ENCODE data around the gene TCTN2.

TCTN2 gene

DNA sequence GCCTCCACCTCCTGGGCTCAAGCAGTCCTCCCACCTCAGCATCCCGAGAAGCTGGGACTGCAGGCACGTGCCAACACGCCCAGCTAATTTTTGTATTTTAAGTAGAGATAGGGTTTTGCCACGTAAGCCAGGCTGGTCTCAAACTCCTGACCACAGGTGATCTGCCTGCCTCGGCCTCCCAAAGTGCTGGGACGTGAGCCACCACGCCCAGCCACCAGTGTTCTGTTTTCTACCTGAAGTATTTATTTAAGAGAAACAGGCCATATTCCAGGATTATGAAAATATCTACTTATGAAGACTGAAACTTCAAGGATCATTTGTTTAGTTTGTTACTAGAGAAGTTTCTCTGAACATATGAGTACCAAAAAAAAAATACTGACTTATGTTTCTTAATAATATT is 27.0 kb upstream of the TCTN2 start:
- no peak for ATAC-seq (ENCODE audit: low read depth)
- no peak overlapping the region for H3K27ac ChIP-seq (ENCODE audit: poor library complexity, severe bottlenecking)
- H3K36me3 ChIP-seq (ENCODE audit: low read depth): peaks cover 89% of the 10 kb centered on the region
- no peak for DNase-seq (ENCODE audit: low spot score)
- H3K4me3 ChIP-seq (ENCODE audit: severe bottlenecking): no peak overlapping the region
- no peaks in the 10 kb centered on the region for H3K27me3 ChIP-seq (ENCODE audit: insufficient read depth, poor library complexity, severe bottlenecking)
- TF ChIP-seq CTCF (IDR thresholded peaks at IDR 0.05; ENCODE audit: poor library complexity, severe bottlenecking): no peak
- no peaks in the 10 kb centered on the region for H3K9me3 ChIP-seq (ENCODE audit: severe bottlenecking)
- H3K4me1 ChIP-seq (ENCODE audit: insufficient read depth, poor library complexity, severe bottlenecking): no peaks in the 10 kb centered on the region

- Histone ChIP-seq H3K27me3 (ENCODE audit: insufficient read depth, poor library complexity, severe bottlenecking) (no peaks in the 10 kb centered on the region), H3K9me3 (ENCODE audit: severe bottlenecking) (no peaks in the 10 kb centered on the region), H3K4me1 (ENCODE audit: insufficient read depth, poor library complexity, severe bottlenecking) (no peaks in the 10 kb centered on the region), H3K4me3 (ENCODE audit: severe bottlenecking) (no peak overlapping the region), H3K36me3 (ENCODE audit: low read depth) (peaks cover 89% of the 10 kb centered on the region), H3K27ac (ENCODE audit: poor library complexity, severe bottlenecking) (no peak overlapping the region)
- no peak for ATAC-seq (ENCODE audit: low read depth)
- DNase-seq (ENCODE audit: low spot score): no peak
- no peak for TF ChIP-seq CTCF (IDR thresholded peaks at IDR 0.05; ENCODE audit: poor library complexity, severe bottlenecking)
Observed at GRCh38 chr12:123645380-123645779, 25.5 kb upstream of the TCTN2 start.

DNA sequence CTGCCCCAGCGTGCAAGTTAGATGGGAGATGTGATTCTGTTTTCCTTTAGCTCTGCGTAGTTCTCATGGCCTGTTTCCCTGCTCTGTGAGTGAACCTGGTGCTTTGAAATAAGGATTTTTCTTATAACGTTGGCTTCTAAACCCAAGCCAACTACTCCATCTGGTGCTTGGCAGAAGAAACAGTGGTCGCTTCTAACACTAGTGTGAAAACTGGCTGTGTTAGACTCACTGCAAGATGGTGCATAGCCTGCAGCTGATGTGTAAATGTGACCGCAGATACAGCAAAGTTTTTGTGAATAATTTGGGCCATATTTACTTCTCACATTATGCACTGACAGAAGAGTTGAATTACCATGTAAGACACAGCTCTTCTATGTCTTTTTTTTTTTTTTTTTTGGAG is 25.0 kb upstream of the TCTN2 start:
- Histone ChIP-seq H3K4me1 (ENCODE audit: insufficient read depth, poor library complexity, severe bottlenecking) (no peaks in the 10 kb centered on the region), H3K27ac (ENCODE audit: poor library complexity, severe bottlenecking) (no peak overlapping the region), H3K27me3 (ENCODE audit: insufficient read depth, poor library complexity, severe bottlenecking) (no peaks in the 10 kb centered on the region), H3K36me3 (ENCODE audit: low read depth) (peaks cover 89% of the 10 kb centered on the region), H3K4me3 (ENCODE audit: severe bottlenecking) (no peak overlapping the region), H3K9me3 (ENCODE audit: severe bottlenecking) (no peaks in the 10 kb centered on the region)
- no peak for ATAC-seq (ENCODE audit: low read depth)
- no peak for TF ChIP-seq CTCF (IDR thresholded peaks at IDR 0.05; ENCODE audit: poor library complexity, severe bottlenecking)
- no peak for DNase-seq (ENCODE audit: low spot score)

DNA sequence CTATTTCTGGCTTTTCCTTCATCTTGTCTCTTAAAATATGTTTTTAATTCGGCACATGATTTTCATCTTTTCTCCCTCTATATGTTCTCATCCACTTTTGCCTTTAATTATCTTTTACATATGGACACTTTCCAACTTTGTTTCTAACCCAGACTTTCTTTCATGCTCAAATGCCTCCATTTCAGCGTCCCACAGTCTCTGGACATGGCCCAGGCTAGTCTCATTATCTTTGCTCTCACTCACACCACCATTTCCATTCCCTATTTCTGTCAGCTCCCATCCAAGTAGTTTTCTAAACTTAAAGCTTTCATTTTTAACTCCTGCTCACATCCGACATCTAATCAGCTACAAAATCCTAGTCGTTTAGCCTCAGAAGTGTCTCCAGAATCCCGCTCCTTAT is 22.5 kb upstream of the TCTN2 start:
- no peak overlapping the region for H3K4me3 ChIP-seq (ENCODE audit: severe bottlenecking)
- no peak for TF ChIP-seq CTCF (IDR thresholded peaks at IDR 0.05; ENCODE audit: poor library complexity, severe bottlenecking)
- ATAC-seq (ENCODE audit: low read depth): no peak
- no peaks in the 10 kb centered on the region for H3K9me3 ChIP-seq (ENCODE audit: severe bottlenecking)
- H3K27me3 ChIP-seq (ENCODE audit: insufficient read depth, poor library complexity, severe bottlenecking): no peaks in the 10 kb centered on the region
- no peak overlapping the region for H3K27ac ChIP-seq (ENCODE audit: poor library complexity, severe bottlenecking)
- DNase-seq (ENCODE audit: low spot score): no peak
- H3K4me1 ChIP-seq (ENCODE audit: insufficient read depth, poor library complexity, severe bottlenecking): no peaks in the 10 kb centered on the region
- H3K36me3 ChIP-seq (ENCODE audit: low read depth): peaks cover 95% of the 10 kb centered on the region

GRCh38 chr12:123654129-123654701 is 16.7 kb upstream of the TCTN2 start:
- peaks cover 78% of the 10 kb centered on the region for H3K36me3 ChIP-seq (ENCODE audit: low read depth)
- no peak overlapping the region for H3K4me3 ChIP-seq (ENCODE audit: severe bottlenecking)
- TF ChIP-seq CTCF (IDR thresholded peaks at IDR 0.05; ENCODE audit: poor library complexity, severe bottlenecking): no peak
- no peaks in the 10 kb centered on the region for H3K4me1 ChIP-seq (ENCODE audit: insufficient read depth, poor library complexity, severe bottlenecking)
- no peaks in the 10 kb centered on the region for H3K9me3 ChIP-seq (ENCODE audit: severe bottlenecking)
- no peaks in the 10 kb centered on the region for H3K27me3 ChIP-seq (ENCODE audit: insufficient read depth, poor library complexity, severe bottlenecking)
- DNase-seq (ENCODE audit: low spot score): no peak
- H3K27ac ChIP-seq (ENCODE audit: poor library complexity, severe bottlenecking): no peak overlapping the region
- ATAC-seq (ENCODE audit: low read depth): no peak

Measured in RWPE2 (cell line).